Ishikawa (cell line): ENCODE measurements around the gene TES.

Experiments
- CEBPB ChIP-seq: IDR thresholded peaks from 2 replicates; pipeline ENCODE4 v1.6.1; 2012
- CREB1 ChIP-seq: IDR thresholded peaks from 2 replicates; pipeline ENCODE4 v1.6.1; 2012; ENCODE audit warnings: low read depth
- EP300 ChIP-seq: IDR thresholded peaks from 2 replicates; pipeline ENCODE4 v1.6.1; 2012; ENCODE audit warnings: borderline replicate concordance
- MAX ChIP-seq: IDR thresholded peaks from 2 replicates; pipeline ENCODE4 v1.6.1; 2012
- NFIC ChIP-seq: IDR thresholded peaks from 2 replicates; pipeline ENCODE4 v1.6.1; 2012
- REST ChIP-seq: IDR thresholded peaks from 2 replicates; pipeline ENCODE4 v1.6.1; 2012; ENCODE audit warnings: low read depth, mild to moderate bottlenecking
- TAF1 ChIP-seq: IDR thresholded peaks from 2 replicates; pipeline ENCODE4 v1.6.1; 2012; ENCODE audit warnings: low read depth, mild to moderate bottlenecking
- TCF12 ChIP-seq: IDR thresholded peaks from 2 replicates; pipeline ENCODE4 v1.6.1; 2012; ENCODE audit warnings: low read depth
- TEAD4 ChIP-seq: IDR thresholded peaks from 2 replicates; pipeline ENCODE4 v1.6.1; 2012
- USF1 ChIP-seq: IDR thresholded peaks from 2 replicates; pipeline ENCODE4 v1.6.1; 2012
- YY1 ChIP-seq: IDR thresholded peaks from 2 replicates; pipeline ENCODE4 v1.6.1; 2012; ENCODE audit warnings: low read depth
- ZBTB7A ChIP-seq: IDR thresholded peaks from 2 replicates; pipeline ENCODE4 v1.6.1; 2012; ENCODE audit warnings: low read depth

GRCh38 chr7:116164552-116165306 is 45.6 kb upstream of the TES start:
- TF ChIP-seq MAX: no peak
- TF ChIP-seq CREB1: no peak
- no peak for TF ChIP-seq TCF12
- no peak for TF ChIP-seq YY1
- no peak for TF ChIP-seq TEAD4
- no peak for TF ChIP-seq REST
- TF ChIP-seq EP300: no peak
- TF ChIP-seq ZBTB7A: no peak
- no peak for TF ChIP-seq NFIC
- no peak for TF ChIP-seq CEBPB
- no peak for TF ChIP-seq USF1
- no peak for TF ChIP-seq TAF1
